Hepatocyte (in vitro differentiated cells): ENCODE measurements around the gene C5orf24.

Experiments
- EZH2 ChIP-seq: fragments of 200-600 bp; sonication (generic); IDR thresholded peaks from 2 replicates; pipeline ENCODE4 v1.6.1; 2016; ENCODE audit warnings: antibody characterized with exemption, mild to moderate bottlenecking, borderline replicate concordance
- TF ChIP-seq, protein P1 (sequence below): fragments of 200-600 bp; sonication (generic); IDR thresholded peaks from 2 replicates; pipeline ENCODE4 v1.5.1; 2016; ENCODE audit warnings: antibody characterized with exemption, mild to moderate bottlenecking; ENCODE audit not compliant: poor library complexity

- TF ChIP-seq, protein P1, sequence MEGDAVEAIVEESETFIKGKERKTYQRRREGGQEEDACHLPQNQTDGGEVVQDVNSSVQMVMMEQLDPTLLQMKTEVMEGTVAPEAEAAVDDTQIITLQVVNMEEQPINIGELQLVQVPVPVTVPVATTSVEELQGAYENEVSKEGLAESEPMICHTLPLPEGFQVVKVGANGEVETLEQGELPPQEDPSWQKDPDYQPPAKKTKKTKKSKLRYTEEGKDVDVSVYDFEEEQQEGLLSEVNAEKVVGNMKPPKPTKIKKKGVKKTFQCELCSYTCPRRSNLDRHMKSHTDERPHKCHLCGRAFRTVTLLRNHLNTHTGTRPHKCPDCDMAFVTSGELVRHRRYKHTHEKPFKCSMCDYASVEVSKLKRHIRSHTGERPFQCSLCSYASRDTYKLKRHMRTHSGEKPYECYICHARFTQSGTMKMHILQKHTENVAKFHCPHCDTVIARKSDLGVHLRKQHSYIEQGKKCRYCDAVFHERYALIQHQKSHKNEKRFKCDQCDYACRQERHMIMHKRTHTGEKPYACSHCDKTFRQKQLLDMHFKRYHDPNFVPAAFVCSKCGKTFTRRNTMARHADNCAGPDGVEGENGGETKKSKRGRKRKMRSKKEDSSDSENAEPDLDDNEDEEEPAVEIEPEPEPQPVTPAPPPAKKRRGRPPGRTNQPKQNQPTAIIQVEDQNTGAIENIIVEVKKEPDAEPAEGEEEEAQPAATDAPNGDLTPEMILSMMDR, result no peak
- no peak for TF ChIP-seq EZH2
Measured at GRCh38 chr5:134873494-134873893, 27.7 kb downstream of the C5orf24 start.
